22Rv1 (cell line): ENCODE results near the gene DENND6B.

Experiments used
- H3K27ac ChIP-seq: fragments of 450-650 bp; 2 replicates; pipeline ENCODE4 v1.5.1; 2017
- CTCF ChIP-seq: fragments of 450-650 bp; IDR thresholded peaks from 2 replicates; pipeline ENCODE4 v1.5.1; 2017; ENCODE audit warnings: mild to moderate bottlenecking
- ZFX ChIP-seq: fragments of 450-650 bp; IDR thresholded peaks from 2 replicates; pipeline ENCODE4 v1.6.1; 2017; ENCODE audit warnings: antibody characterized with exemption, borderline replicate concordance

Gene DENND6B

GRCh38 chr22:50289151-50289941 is 37.5 kb downstream of the DENND6B start:
- H3K27ac ChIP-seq = no peak overlapping the region
- TF ChIP-seq CTCF (no peak), ZFX (no peak)

GRCh38 chr22:50287731-50288130 is 39.1 kb downstream of the DENND6B start:
- TF ChIP-seq CTCF (no peak), ZFX (no peak)
- H3K27ac ChIP-seq = no peak overlapping the region

GRCh38 chr22:50286701-50287318 is 40.0 kb downstream of the DENND6B start:
- TF ChIP-seq CTCF (no peak), ZFX (no peak)
- no peak overlapping the region for H3K27ac ChIP-seq

- TF ChIP-seq CTCF = no peak
- TF ChIP-seq ZFX = no peak
Measured at GRCh38 chr22:50286275-50286674, 40.5 kb downstream of the DENND6B start.

GRCh38 chr22:50285568-50286229 is 41.1 kb downstream of the DENND6B start:
- H3K27ac ChIP-seq = no peak overlapping the region
- TF ChIP-seq ZFX (no peak), CTCF (no peak)

More at GRCh38 chr22:50286275-50286674, 40.5 kb downstream of the DENND6B start:
- H3K27ac ChIP-seq = no peak overlapping the region

GRCh38 chr22:50284479-50284878 is 42.3 kb downstream of the DENND6B start:
- no peak for TF ChIP-seq CTCF
- TF ChIP-seq ZFX = no peak
- no peak overlapping the region for H3K27ac ChIP-seq

GRCh38 chr22:50283821-50284220 is 43.0 kb downstream of the DENND6B start:
- TF ChIP-seq CTCF (no peak), ZFX (no peak)
- H3K27ac ChIP-seq = no peak overlapping the region
